Activated CD4-positive, alpha-beta T cell treated with anti-CD3 and anti-CD28 coated beads, Interleukin-2, amount 10 ng/mL, durations not matched to agents 7 days and 5 days (primary cell): ENCODE results near the gene PFKL. TPM values are rescaled to one million over a fixed set of nuclear protein-coding genes. Genes with fewer than 3 reads are reported as not detected.
"Not testable (repeated sequence)": the region's sequence is repeated elsewhere in the genome, so short reads cannot be mapped to it uniquely, and the experiment has no call there.

Experiments used
- CTCF ChIA-PET: fragments of 350-600 bp; sonication (Branson Sonifier 250); formaldehyde crosslinking; loops from one replicate; lab custom pipeline; 2021; ENCODE audit warnings: antibody characterized with exemption; lab: Charles Lee
- POLR2A ChIA-PET: fragments of 350-600 bp; sonication (Branson Sonifier 250); formaldehyde crosslinking; loops from one replicate; lab custom pipeline; 2021; ENCODE audit warnings: antibody characterized with exemption; lab: Charles Lee
- DNase-seq: peaks from one replicate; pipeline ENCODE4 v3.0.0-alpha.2; 2020
- H3K27ac Mint-ChIP-seq: one replicate; pipeline ENCODE4 v1.8.0; 2021; ENCODE audit warnings: mild to moderate bottlenecking, moderate library complexity, mixed read lengths
- H3K27me3 Mint-ChIP-seq: one replicate; pipeline ENCODE4 v1.8.0; 2021; ENCODE audit warnings: mixed read lengths
- H3K36me3 Mint-ChIP-seq: one replicate; pipeline ENCODE4 v1.8.0; 2021; ENCODE audit warnings: low read depth, mixed read lengths
- H3K4me1 Mint-ChIP-seq: one replicate; pipeline ENCODE4 v1.8.0; 2021; ENCODE audit warnings: mixed read lengths
- H3K4me3 Mint-ChIP-seq: one replicate; pipeline ENCODE4 v1.8.0; 2021; ENCODE audit warnings: mild to moderate bottlenecking, moderate library complexity, mixed read lengths
- H3K9me3 Mint-ChIP-seq: one replicate; pipeline ENCODE4 v1.8.0; 2021; ENCODE audit warnings: mixed read lengths
- total RNA-seq, 2 experiments: library from RNA; stranded (reverse); gene quantifications; one replicate each; pipeline ENCODE4 v1.2.3, GENCODE V29; 2021

PFKL gene
- total RNA-seq, 2 experiments from 2014 or later: 190 to 210 TPM

- no peak overlapping the region for H3K27ac Mint-ChIP-seq
Observed at GRCh38 chr21:44331650-44332307, 31.9 kb downstream of the PFKL start.

GRCh38 chr21:44332383-44332782 is 32.5 kb downstream of the PFKL start:
- CTCF ChIA-PET: interaction anchor here (1.0 kb wide), 1 partner anchor 17 kb away, joined by 3 read pairs; no protein-coding TSS in a partner anchor
- no peak for DNase-seq
- peaks cover 2% of the 10 kb centered on the region for H3K4me1 Mint-ChIP-seq
- no peaks in the 10 kb centered on the region for H3K9me3 Mint-ChIP-seq
- H3K36me3 Mint-ChIP-seq: peaks cover 2% of the 10 kb centered on the region
- POLR2A ChIA-PET: no interaction called here
- H3K27ac Mint-ChIP-seq: no peak overlapping the region
- no peaks in the 10 kb centered on the region for H3K27me3 Mint-ChIP-seq
- no peak overlapping the region for H3K4me3 Mint-ChIP-seq

More at GRCh38 chr21:44331650-44332307, 31.9 kb downstream of the PFKL start:
- no peaks in the 10 kb centered on the region for H3K9me3 Mint-ChIP-seq
- H3K36me3 Mint-ChIP-seq: no peaks in the 10 kb centered on the region
- no peak for DNase-seq
- H3K4me1 Mint-ChIP-seq: no peaks in the 10 kb centered on the region
- CTCF ChIA-PET: interaction anchor here (1.0 to 1.2 kb wide), 2 partner anchors 13 to 16 kb away, joined by 3 read pairs; no protein-coding TSS in a partner anchor
- POLR2A ChIA-PET: no interaction called here
- no peaks in the 10 kb centered on the region for H3K27me3 Mint-ChIP-seq
- no peak overlapping the region for H3K4me3 Mint-ChIP-seq

- no peaks in the 10 kb centered on the region for H3K27me3 Mint-ChIP-seq
- H3K27ac Mint-ChIP-seq: no peak overlapping the region
- H3K4me1 Mint-ChIP-seq: peaks cover 8% of the 10 kb centered on the region
- no peak overlapping the region for H3K4me3 Mint-ChIP-seq
- CTCF ChIA-PET: interaction anchor here (1.7 kb wide), 1 partner anchor 10 kb away, joined by 4 read pairs; no protein-coding TSS in a partner anchor
- DNase-seq: no peak
- peaks cover 2% of the 10 kb centered on the region for H3K36me3 Mint-ChIP-seq
- POLR2A ChIA-PET: no interaction called here
- no peaks in the 10 kb centered on the region for H3K9me3 Mint-ChIP-seq
Observed at GRCh38 chr21:44332965-44333364, 33.1 kb downstream of the PFKL start.

- Mint-ChIP-seq H3K36me3 (peaks cover 2% of the 10 kb centered on the region), H3K4me3 (no peak overlapping the region), H3K27ac (no peak overlapping the region), H3K4me1 (peaks cover 8% of the 10 kb centered on the region), H3K27me3 (no peaks in the 10 kb centered on the region), H3K9me3 (no peaks in the 10 kb centered on the region)
- DNase-seq: no peak
- ChIA-PET CTCF (interaction anchor here (1.1 to 1.7 kb wide), 2 partner anchors 11 to 15 kb away, joined by 3 to 4 read pairs; no protein-coding TSS in a partner anchor), POLR2A (no interaction called here)
Observed at GRCh38 chr21:44333509-44334328, 33.9 kb downstream of the PFKL start.

- no peak for DNase-seq
- no peak overlapping the region for H3K4me3 Mint-ChIP-seq
- no peaks in the 10 kb centered on the region for H3K27me3 Mint-ChIP-seq
- H3K4me1 Mint-ChIP-seq: peaks cover 10% of the 10 kb centered on the region
- no peak overlapping the region for H3K27ac Mint-ChIP-seq
- no peaks in the 10 kb centered on the region for H3K9me3 Mint-ChIP-seq
- peaks cover 2% of the 10 kb centered on the region for H3K36me3 Mint-ChIP-seq
- ChIA-PET POLR2A (no interaction called here), CTCF (interaction anchor here (1.1 to 1.7 kb wide), 2 partner anchors 12 to 16 kb away, joined by 3 to 4 read pairs; no protein-coding TSS in a partner anchor)
Observed at GRCh38 chr21:44334329-44335030, 34.6 kb downstream of the PFKL start.

GRCh38 chr21:44335266-44336059 is 35.6 kb downstream of the PFKL start:
- ChIA-PET CTCF (no interaction called here), POLR2A (no interaction called here)
- peaks cover 20% of the 10 kb centered on the region for H3K4me1 Mint-ChIP-seq
- H3K9me3 Mint-ChIP-seq: no peaks in the 10 kb centered on the region
- DNase-seq: no peak
- peaks cover 2% of the 10 kb centered on the region for H3K36me3 Mint-ChIP-seq
- H3K4me3 Mint-ChIP-seq: no peak overlapping the region
- no peak overlapping the region for H3K27ac Mint-ChIP-seq
- no peaks in the 10 kb centered on the region for H3K27me3 Mint-ChIP-seq

GRCh38 chr21:44337449-44337848 is 37.6 kb downstream of the PFKL start:
- Mint-ChIP-seq H3K27ac (peak overlapping the region; percentile 76), H3K36me3 (peaks cover 2% of the 10 kb centered on the region), H3K4me3 (no peak overlapping the region), H3K4me1 (peaks cover 26% of the 10 kb centered on the region), H3K27me3 (no peaks in the 10 kb centered on the region), H3K9me3 (no peaks in the 10 kb centered on the region)
- DNase-seq: no peak
- CTCF ChIA-PET: no interaction called here
- POLR2A ChIA-PET: no interaction called here

- peaks cover 2% of the 10 kb centered on the region for H3K36me3 Mint-ChIP-seq
- peaks cover 26% of the 10 kb centered on the region for H3K4me1 Mint-ChIP-seq
- H3K9me3 Mint-ChIP-seq: no peaks in the 10 kb centered on the region
- CTCF ChIA-PET: interaction anchor here (1.0 kb wide), 2 partner anchors 114 to 325 kb away, joined by 3 read pairs; no protein-coding TSS in a partner anchor
- peak overlapping the region; percentile 47 for H3K4me3 Mint-ChIP-seq
- DNase-seq: peak; percentile 51
- no peaks in the 10 kb centered on the region for H3K27me3 Mint-ChIP-seq
- peak overlapping the region; percentile 76 for H3K27ac Mint-ChIP-seq
- POLR2A ChIA-PET: no interaction called here
Observed at GRCh38 chr21:44337941-44338895, 38.4 kb downstream of the PFKL start.

GRCh38 chr21:44338971-44339910 is 39.4 kb downstream of the PFKL start, which contains the start of gene CFAP410:
TSS of gene CFAP410 (minus strand) at chr21:44339390. CDS start at chr21:44339194, 196 bp downstream.
- peak within 1 kb of the TSS; percentile 89 for H3K4me3 Mint-ChIP-seq
- POLR2A ChIA-PET: no interaction called here
- H3K36me3 Mint-ChIP-seq: peaks cover 2% of the 10 kb centered on the region
- peaks cover 26% of the 10 kb centered on the region for H3K4me1 Mint-ChIP-seq
- no peaks in the 10 kb centered on the region for H3K27me3 Mint-ChIP-seq
- H3K9me3 Mint-ChIP-seq: no peaks in the 10 kb centered on the region
- CTCF ChIA-PET: interaction anchor here (1.0 to 1.4 kb wide), 3 partner anchors 113 to 326 kb away, joined by 3 read pairs; no protein-coding TSS in a partner anchor
- DNase-seq: peak; percentile 94
- H3K27ac Mint-ChIP-seq: peak within 1 kb of the TSS; percentile 96

- CTCF ChIA-PET: interaction anchor here (0.6 to 1.6 kb wide), 5 partner anchors 10 to 378 kb away, joined by 3 to 6 read pairs (median 4); partner anchors contain the start of gene TRPM2
- H3K4me3 Mint-ChIP-seq, DNase-seq, H3K27me3 Mint-ChIP-seq, H3K27ac Mint-ChIP-seq, H3K36me3 Mint-ChIP-seq, H3K9me3 Mint-ChIP-seq, POLR2A ChIA-PET: not testable (repeated sequence)
- H3K4me1 Mint-ChIP-seq: peaks cover 26% of the 10 kb centered on the region
Observed at GRCh38 chr21:44341726-44342458, 42.0 kb downstream of the PFKL start.
